ENCODE data around the gene PKP4. TPM values are rescaled to one million over a fixed set of nuclear protein-coding genes. Genes with fewer than 3 reads are reported as not detected.
"Not testable (repeated sequence)": the region's sequence is repeated elsewhere in the genome, so short reads cannot be mapped to it uniquely, and the experiment has no call there.

The PKP4 gene
- total RNA-seq, 2 donors from 2014 or later, result 90.5 to 102 TPM

DNA sequence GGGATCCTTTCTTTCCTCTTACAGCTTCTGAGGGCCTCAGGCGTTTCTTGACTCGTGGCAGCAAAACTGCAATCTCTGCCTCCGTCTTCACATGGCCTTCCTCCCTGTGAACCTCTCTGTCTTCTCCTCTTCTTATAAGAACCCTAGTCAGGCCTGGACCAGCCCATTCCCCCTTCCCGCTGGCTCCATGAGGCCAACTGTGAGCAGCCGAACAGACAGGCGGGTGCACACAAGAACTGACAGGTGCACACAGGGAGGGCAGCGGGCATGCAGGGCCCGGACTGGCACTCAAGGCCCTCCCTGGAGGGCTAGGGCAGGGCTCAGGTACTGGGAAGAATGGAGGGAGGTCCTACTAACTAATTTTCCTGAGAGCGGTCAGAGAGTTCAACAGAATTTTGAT lies 246.0 kb downstream of the PKP4 start:
- peaks cover 12% of the 10 kb centered on the region for H3K9me3 Mint-ChIP-seq
- DNase-seq, result no peak
- Histone ChIP-seq H3K4me1 (ENCODE audit: control insufficient read depth, insufficient read depth, low read length) (no peaks in the 10 kb centered on the region), H3K9ac (ENCODE audit: extremely low read depth, low read length, poor library complexity, severe bottlenecking) (no peak overlapping the region), H3K27ac (ENCODE audit: low read depth, low read length) (no peak overlapping the region), H3K27me3 (ENCODE audit: control insufficient read depth, insufficient read depth, low read length, poor library complexity, severe bottlenecking) (no peaks in the 10 kb centered on the region), H3K9me3 (ENCODE audit: control insufficient read depth, low read length) (no peaks in the 10 kb centered on the region), H3K36me3 (ENCODE audit: control insufficient read depth, insufficient read depth, low read length) (no peaks in the 10 kb centered on the region), H3K4me3 (ENCODE audit: low read length) (no peak overlapping the region)
- peaks cover 5% of the 10 kb centered on the region for H3K4me1 Mint-ChIP-seq
- peaks cover 2% of the 10 kb centered on the region for H3K27me3 Mint-ChIP-seq (ENCODE audit: insufficient read depth)
- H3K36me3 Mint-ChIP-seq (ENCODE audit: low read depth), result no peaks in the 10 kb centered on the region
- WGBS, 2 experiments (ENCODE audit: insufficient coverage in 1 of 2, insufficient read length in 1 of 2), result 77 to 80% methylated on average over 7 to 9 of the region's 9 CpGs
- no peak overlapping the region for H3K27ac Mint-ChIP-seq
- no peak overlapping the region for H3K4me3 Mint-ChIP-seq
- TF ChIP-seq, protein P1, sequence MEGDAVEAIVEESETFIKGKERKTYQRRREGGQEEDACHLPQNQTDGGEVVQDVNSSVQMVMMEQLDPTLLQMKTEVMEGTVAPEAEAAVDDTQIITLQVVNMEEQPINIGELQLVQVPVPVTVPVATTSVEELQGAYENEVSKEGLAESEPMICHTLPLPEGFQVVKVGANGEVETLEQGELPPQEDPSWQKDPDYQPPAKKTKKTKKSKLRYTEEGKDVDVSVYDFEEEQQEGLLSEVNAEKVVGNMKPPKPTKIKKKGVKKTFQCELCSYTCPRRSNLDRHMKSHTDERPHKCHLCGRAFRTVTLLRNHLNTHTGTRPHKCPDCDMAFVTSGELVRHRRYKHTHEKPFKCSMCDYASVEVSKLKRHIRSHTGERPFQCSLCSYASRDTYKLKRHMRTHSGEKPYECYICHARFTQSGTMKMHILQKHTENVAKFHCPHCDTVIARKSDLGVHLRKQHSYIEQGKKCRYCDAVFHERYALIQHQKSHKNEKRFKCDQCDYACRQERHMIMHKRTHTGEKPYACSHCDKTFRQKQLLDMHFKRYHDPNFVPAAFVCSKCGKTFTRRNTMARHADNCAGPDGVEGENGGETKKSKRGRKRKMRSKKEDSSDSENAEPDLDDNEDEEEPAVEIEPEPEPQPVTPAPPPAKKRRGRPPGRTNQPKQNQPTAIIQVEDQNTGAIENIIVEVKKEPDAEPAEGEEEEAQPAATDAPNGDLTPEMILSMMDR (conservative IDR thresholded peaks at IDR 0.05), result no peak

DNA sequence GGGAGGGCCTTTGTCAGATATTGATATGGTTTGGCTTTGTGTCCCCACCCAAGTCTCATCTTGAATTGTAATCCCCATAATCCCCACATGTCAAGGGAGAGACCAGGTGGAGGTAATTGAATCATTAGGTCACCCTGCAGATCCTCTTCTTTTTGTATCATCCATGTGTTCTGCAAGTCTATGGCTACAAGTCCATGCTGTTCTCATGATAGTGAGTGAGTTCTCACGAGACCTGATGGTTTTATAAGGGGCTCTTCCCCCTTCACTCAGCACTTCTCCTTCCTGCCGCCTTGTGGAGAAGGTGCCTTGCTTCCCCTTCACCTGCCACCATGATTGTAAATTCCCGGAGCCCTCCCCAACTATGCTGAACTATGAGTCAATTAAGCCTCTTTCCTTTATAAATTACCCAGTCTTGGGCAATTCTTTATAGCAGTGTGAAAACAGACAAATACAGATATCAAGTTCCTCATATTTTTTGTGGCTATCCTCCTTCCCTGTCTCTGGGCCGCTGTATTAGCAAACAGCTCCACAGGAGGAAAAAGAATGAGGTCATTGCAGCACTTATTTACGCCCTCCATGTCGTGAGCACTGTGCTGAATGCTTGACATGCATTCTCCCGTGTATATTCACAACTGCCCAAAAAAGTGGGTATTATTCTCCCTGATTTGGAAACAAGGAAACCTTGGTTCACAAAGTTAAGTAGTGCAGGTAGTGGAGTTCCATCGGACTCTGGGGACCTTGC lies 248.1 kb downstream of the PKP4 start:
- H3K27ac ChIP-seq (ENCODE audit: low read depth, low read length); H3K4me3 Mint-ChIP-seq; H3K36me3 ChIP-seq (ENCODE audit: control insufficient read depth, insufficient read depth, low read length); H3K9me3 Mint-ChIP-seq; H3K36me3 Mint-ChIP-seq (ENCODE audit: low read depth); DNase-seq; H3K9ac ChIP-seq (ENCODE audit: extremely low read depth, low read length, poor library complexity, severe bottlenecking); H3K27ac Mint-ChIP-seq; H3K27me3 ChIP-seq (ENCODE audit: control insufficient read depth, insufficient read depth, low read length, poor library complexity, severe bottlenecking); H3K4me1 Mint-ChIP-seq; H3K9me3 ChIP-seq (ENCODE audit: control insufficient read depth, low read length); H3K4me3 ChIP-seq (ENCODE audit: low read length); H3K4me1 ChIP-seq (ENCODE audit: control insufficient read depth, insufficient read depth, low read length); H3K27me3 Mint-ChIP-seq (ENCODE audit: insufficient read depth): not testable (repeated sequence)
- WGBS, 2 experiments (ENCODE audit: insufficient coverage in 1 of 2, insufficient read length in 1 of 2), result 86 to 94% methylated on average over 7 to 8 of the region's 8 CpGs

DNA sequence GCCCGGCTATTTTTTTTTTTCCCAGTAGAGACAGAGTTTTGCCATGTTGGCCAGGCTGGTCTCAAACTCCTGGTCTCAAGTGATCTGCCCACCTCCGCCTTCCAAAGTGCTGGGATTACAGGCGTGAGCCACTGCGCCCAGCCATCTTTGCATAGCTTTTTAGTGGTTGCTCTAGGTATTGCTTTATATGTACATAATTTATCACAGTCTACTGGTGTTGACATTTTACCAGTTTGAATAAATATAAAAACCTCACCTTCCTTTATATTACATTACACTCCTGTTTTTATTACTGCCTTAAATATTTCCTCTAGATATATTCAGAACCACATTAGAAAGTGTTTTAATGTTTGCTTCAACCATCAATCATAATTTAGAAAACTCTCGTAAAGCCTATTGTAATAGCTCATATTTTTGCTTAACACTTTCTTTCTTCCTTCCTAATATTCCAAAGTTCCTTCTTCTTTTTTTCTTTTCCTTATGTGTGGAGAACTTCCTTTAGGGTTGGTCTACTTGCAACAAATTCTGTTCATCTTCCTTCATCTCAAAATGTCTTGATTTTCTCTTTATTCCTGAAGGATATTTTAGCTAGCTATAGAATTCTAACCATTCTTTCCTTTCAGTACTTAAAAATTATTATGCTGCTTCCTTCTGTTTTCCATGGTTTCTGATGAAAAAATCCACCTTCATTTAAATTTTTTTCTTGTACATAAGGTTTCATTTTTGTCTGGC lies 256.2 kb downstream of the PKP4 start:
- Histone ChIP-seq H3K27me3 (ENCODE audit: control insufficient read depth, insufficient read depth, low read length, poor library complexity, severe bottlenecking) (no peaks in the 10 kb centered on the region), H3K9ac (ENCODE audit: extremely low read depth, low read length, poor library complexity, severe bottlenecking) (no peak overlapping the region), H3K4me1 (ENCODE audit: control insufficient read depth, insufficient read depth, low read length) (peaks cover 3% of the 10 kb centered on the region), H3K4me3 (ENCODE audit: low read length) (no peak overlapping the region), H3K27ac (ENCODE audit: low read depth, low read length) (no peak overlapping the region), H3K36me3 (ENCODE audit: control insufficient read depth, insufficient read depth, low read length) (no peaks in the 10 kb centered on the region), H3K9me3 (ENCODE audit: control insufficient read depth, low read length) (peaks cover 4% of the 10 kb centered on the region)
- Mint-ChIP-seq H3K9me3 (peaks cover 11% of the 10 kb centered on the region), H3K36me3 (ENCODE audit: low read depth) (no peaks in the 10 kb centered on the region), H3K4me3 (no peak overlapping the region), H3K27ac (no peak overlapping the region), H3K27me3 (ENCODE audit: insufficient read depth) (no peaks in the 10 kb centered on the region), H3K4me1 (peaks cover 7% of the 10 kb centered on the region)
- DNase-seq, result no peak
- 76 to 91% methylated on average over 2 to 5 of the region's 5 CpGs for WGBS, 2 experiments (ENCODE audit: insufficient coverage in 1 of 2, insufficient read length in 1 of 2)
- TF ChIP-seq, protein P1 (conservative IDR thresholded peaks at IDR 0.05), result no peak

All from endodermal cell (in vitro differentiated cells).